GM18499 (cell line): ENCODE data around the gene FRYL.

ENCODE experiments used
- ATAC-seq: cut with Tn5 transposase; IDR thresholded peaks from one replicate; pipeline ENCODE4 v1.9.1; 2021; ENCODE audit warnings: moderate number of reproducible peaks; ENCODE audit not compliant: insufficient read depth, unreplicated experiment

Gene FRYL

DNA sequence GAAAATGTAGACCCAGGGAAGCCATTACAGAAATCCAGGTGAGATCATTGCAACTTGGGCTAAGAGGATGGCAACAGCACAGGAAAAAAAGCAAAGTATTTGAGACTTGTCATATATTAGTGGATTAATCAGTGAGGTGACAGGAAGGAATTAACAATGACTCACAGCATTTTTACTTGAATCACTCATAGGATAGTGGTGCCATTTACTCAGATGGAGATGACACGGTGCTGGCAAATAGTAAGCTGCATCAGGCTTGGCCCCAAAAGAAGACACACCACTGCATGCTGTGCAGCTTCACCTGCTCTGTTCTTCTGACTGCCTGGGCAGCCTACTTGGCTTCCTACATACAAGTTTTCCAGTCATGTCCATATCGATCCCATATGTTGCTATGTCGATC lies 144.8 kb downstream of the FRYL start:
- no peak for ATAC-seq

DNA sequence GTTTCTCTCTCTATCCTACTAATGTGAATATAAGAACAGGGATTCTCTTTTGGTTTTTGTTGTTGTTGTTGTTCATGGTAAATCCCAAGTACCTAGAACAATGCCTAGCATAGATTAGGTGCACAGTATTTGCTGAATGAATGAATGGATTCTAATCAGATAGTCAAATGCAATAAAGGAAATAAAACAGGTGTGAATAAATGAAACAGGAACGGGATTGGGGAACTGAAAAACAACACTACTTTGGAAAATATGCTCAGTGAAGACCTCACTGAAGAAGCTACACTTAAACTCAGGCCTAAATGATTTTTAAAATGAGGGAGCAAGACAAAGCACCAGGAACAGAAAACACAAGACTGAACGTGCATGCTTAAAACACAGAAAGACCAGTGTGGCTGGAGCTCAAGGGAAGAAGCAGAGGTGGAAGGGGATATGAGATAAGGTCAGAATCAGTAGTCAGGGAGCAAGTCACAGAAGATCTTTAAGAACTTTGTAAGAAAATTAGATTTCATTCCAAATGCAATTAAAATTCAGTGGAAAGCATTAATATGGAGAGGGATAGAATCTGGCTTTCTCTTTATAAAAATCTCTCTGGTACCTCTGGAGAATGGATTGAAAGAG lies 145.3 kb downstream of the FRYL start:
- no peak for ATAC-seq

GRCh38 chr4:48633657-48634056 lies 146.4 kb downstream of the FRYL start:
- ATAC-seq = no peak

DNA sequence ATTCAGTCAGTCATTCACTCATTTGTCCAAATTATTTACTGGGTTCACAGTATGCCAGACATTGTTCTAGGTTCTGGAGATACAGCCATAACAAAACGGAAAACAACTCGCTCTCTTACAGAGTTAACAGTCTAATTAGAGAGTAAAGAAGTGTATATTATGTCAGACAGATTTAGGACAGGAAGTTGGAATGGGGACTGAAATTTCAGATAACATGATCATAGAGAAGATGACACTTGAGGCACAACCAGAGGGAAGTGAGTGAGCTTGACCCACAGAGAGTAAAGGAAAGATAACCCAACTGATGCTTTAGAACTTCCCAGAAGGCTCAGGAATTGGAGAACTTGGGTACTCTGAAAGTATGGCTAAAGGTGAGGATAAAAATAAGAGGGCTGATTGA lies 150.6 kb downstream of the FRYL start:
- ATAC-seq = no peak

GRCh38 chr4:48623182-48623780 lies 156.8 kb downstream of the FRYL start:
- ATAC-seq = no peak

DNA sequence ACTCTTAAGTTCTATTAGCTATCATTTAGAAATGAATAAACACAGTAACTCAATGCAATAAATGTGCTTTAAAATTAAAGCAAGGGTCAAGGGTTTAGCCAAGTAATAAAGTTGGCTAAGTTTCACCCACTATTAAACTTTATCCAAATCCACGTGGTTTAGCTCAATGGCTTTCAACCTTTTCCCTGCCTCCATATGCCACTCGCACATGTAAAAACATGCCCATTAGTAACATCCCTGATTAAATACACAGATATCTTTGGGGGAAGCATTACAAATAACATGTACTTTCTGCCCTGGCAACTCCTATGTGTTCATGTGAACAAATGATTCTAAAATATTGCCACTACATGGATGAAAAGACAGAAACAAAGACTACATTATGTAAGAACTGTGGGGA lies 159.2 kb downstream of the FRYL start:
- no peak for ATAC-seq

DNA sequence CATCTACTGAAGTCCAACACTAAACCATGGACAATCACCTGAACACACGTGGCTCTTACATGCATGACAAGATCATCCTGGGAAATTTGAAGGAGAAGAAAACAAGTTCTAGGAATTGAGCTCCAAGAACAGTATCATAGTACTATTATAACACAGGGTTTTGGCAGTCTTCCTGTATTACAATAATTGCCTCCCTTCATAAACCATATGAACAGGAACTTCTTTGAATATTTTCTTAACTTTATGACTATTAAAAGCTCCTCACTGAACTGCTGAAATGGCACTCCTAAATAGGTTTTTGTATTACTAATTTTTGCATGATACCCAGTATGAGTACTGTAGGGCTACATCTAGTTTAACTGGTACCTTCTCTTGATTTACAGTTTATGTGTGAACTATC lies 160.0 kb downstream of the FRYL start:
- no peak for ATAC-seq

- no peak for ATAC-seq
Measured at GRCh38 chr4:48604527-48604926, 175.6 kb downstream of the FRYL start.

DNA sequence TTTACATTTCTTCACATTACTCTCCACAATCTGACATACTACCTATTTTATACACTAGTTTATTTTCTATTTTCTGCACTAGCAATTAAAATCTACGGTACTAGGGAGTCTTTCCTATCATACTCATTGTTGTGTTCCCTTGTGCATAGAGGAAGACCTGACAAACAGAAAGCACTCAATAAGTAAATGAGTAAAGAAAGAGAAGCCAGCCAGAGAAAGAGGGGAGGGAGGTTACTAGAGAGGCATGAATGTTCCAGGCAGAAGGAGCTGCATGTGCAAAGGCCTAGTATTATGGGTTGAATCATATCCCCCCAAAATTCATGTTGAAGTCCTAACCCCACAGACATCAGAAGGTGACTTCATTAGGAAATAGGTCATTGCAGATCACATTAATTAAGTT lies 176.0 kb downstream of the FRYL start:
- ATAC-seq = no peak

- ATAC-seq = no peak
Measured at GRCh38 chr4:48603366-48604003, 176.6 kb downstream of the FRYL start.

DNA sequence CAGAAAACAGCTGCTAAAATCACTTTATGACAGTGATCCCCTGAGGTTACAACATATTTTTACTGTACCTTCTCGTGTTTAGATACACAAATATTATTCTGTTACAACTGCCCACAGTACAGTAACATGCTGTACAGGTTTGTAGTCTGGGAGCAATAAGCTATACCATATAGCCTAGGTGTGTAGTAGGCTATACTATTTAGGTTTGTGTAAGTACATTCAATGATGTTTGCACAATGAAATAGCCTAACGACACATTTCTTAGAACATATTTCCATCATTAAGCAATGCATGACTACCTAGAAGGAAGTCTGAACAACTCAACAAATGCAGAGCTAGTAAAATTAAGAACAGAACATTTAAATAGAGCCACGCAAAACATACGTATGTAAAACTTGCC lies 177.3 kb downstream of the FRYL start:
- no peak for ATAC-seq

DNA sequence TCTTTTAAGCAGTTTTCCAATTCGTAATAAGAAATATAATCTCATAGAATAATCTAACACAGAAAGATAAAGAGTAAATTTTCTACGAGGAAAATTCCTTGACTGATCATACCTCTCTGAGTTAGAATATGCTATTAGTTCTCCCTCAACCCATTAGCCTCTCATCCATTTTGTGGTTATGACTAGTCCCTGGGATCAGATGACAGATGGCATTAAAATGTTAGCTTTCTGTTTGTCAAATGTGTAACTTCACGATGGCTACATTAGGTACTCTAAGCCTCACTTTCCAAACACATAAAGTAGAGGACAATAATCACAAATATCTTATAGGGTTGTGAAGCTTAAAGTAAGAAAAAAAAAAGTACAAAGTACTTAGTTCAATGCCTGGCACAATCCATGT lies 177.9 kb downstream of the FRYL start:
- no peak for ATAC-seq

DNA sequence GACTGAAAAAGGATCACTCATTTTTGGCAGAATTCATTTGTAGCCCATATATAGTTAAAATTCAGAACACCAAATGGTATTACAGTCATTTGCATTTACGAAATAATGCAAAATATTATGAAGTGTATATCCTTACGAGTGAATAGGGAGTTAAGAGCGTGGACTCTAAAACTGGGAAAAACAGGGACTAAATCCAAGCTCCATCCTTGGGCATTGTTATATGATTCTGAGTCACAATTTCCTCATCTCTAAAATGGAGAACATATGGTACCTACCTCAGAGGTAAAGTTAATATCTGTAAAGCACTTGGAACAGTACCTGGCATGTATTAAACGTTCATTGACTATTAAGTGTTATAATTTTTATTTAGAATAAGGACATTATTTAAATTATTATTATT lies 183.7 kb downstream of the FRYL start:
- ATAC-seq = no peak

GRCh38 chr4:48594180-48594579 lies 185.9 kb downstream of the FRYL start:
- ATAC-seq = no peak

DNA sequence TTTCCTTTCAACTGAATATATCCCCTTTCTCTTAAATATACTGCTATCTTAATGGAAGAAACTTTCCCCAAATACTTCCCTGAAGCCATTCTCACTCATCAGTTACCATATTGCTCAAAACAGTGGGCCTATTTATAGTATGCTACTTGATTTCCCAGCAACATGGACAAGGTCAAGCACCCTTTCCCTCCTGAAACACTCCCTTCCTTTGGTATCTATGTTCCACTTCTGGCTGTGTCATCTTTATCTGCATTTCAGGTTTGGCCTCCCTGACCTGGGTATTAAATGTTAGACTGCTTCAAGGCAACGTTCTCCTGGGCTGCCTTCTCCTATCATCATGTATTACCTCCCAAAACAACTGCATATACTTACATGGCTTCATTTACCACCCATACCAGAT lies 188.7 kb downstream of the FRYL start:
- ATAC-seq = no peak

DNA sequence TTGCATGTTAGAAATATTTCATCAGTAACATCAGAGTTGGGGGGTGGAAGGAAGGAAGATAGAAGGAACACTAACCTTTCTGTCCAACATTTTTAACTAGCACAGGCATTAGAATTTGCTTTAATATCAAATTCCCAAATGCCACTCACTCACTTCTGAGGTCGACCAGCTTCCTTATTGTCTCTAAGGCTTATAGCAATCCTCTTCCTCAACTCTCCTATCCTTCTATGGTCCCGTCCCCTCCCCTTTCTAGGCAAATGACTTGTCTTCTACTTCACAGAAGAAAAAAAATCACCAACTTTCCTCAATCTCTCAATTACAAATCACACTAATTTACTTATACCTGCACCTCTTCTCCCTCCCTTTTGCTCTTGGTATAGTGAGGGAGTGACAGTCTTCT lies 189.2 kb downstream of the FRYL start:
- ATAC-seq = no peak

DNA sequence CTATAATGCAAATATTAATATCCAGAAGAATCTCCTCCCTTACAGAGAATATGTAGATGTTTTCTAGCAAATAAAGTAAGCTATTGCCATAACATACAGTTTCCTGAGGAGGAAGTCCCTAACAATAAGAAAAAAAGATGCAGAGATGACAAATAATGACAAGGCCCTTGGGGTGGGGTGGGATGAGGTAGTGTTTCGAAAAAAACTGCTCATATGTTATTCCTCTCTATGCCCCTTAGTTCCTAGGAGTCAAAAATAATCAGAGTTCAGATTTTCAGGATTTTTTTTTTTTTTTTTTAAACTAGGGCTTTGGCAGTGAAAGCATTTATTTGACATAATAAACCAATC lies 191.0 kb downstream of the FRYL start:
- no peak for ATAC-seq

DNA sequence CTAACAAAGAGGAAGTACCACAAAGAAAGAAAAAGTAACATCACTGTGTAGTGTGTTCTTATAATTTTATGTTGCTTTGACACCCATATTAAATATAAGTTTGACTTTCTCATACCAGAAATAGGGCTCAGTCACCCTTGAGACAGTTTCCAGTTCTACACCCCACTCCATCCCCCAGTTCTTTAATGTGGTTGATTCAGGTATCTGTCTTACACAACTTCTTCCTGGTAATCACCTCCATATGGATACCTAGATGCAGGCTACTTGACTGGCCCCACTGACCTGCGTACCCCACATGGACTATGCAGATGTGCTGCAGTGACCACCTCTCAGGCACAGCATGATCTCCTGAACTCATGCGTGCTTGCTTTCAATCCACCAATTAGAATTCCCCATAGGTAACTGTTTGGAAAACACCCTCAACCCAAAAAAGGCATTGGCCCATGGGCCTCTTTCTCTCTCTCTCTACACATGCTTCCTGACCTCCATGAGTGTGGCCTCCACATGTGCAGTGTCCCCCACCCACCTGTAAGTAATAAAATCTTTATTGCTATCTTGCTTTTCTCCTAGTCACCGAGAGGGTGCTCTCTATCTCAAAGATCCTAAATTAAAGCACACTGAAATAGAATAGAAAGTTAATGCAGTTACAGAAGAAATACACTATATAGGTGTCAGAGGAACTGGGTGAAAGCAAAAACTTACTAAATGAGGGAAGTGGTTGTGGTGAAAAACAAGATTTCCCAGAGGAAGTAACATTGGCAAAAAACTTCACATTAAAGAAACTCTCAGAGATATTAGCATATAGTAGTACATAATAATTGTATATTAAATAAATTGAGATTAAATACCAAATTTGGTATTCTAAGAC lies 191.6 kb downstream of the FRYL start:
- ATAC-seq = no peak

- ATAC-seq = no peak
Measured at GRCh38 chr4:48585401-48585800, 194.7 kb downstream of the FRYL start.

DNA sequence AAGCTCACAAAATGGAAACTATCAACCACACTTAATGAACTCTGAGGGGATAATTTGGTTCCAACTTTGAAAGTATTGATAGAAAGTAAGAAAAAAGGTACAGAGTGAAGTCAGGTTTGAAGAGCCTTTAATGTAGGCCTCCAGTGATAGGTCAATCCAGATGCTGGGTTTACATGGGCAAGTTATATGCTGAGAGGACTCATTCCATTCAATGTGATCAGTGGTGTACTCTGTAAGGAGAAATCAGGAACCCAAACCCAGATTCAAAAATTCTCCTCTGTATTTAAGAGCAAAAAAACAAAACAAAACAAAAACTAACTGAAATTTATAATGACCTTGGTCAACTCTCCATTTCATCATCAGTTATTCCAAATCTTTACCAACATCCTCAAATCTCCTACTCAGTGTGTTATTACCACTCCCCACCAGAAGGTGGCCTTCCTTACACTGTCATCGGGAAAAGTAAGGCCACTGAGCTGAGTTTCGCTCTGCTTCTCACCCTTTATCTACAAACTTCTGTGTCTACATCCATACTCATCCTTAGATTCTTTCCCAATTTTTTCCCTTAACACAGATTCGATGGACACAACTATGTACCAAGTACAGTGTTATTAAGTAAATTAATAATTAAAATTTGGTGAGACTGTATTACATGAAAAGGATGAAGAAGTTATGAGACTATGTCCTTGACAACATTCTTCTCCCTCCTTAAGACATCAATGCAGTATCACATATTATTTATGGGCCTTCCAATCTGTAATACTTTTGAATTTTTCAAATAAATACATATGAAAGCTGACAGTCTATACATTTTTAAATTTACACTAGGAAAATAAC lies 201.7 kb downstream of the FRYL start:
- no peak for ATAC-seq
